SK-N-SH (cell line): ENCODE data around the gene FGGY. TPM values are rescaled to one million over a fixed set of nuclear protein-coding genes. Genes with fewer than 3 reads are reported as not detected.

Experiments used
- CTCF ChIA-PET: fragments of 300-600, 350-600 bp; formaldehyde crosslinking; extraction: SDS; loops from one replicate; lab custom pipeline; 2021; lab: Yijun Ruan, JAX
- POLR2A ChIA-PET: fragments of 350-600 bp; sonication (Branson Sonifier 250); formaldehyde crosslinking; extraction: SDS; loops from one replicate; lab custom pipeline; 2020; ENCODE audit warnings: antibody characterized with exemption, inconsistent platforms; lab: Yijun Ruan, JAX
- DNase-seq: peaks from one replicate; pipeline ENCODE4 v3.0.0; 2012
- H2AFZ ChIP-seq: fragments of 200-600 bp; sonication (generic); 2 replicates; pipeline ENCODE4 v1.8.1; 2016; ENCODE audit warnings: antibody characterized with exemption, mild to moderate bottlenecking, low read depth
- H3F3A ChIP-seq: fragments of 200-600 bp; sonication (generic); replicated peaks from 2 replicates; pipeline ENCODE3; 2016; ENCODE audit warnings: antibody characterized with exemption, mild to moderate bottlenecking; ENCODE audit not compliant: insufficient read depth
- H3K27ac ChIP-seq, 2 experiments: fragments of 200-500 bp in 1 of 2; fragments of 200-600 bp in 1 of 2; sonication (Bioruptor generic) in 1 of 2; sonication (generic), shearing (Covaris generic) in 1 of 2; 2 replicates each; pipeline versions ENCODE4 v1.5.1 to v1.6.1; 2014 to 2016; ENCODE audit warnings: low read depth in 2 of 2, inconsistent platforms in 1 of 2, low read length in 1 of 2, mild to moderate bottlenecking in 1 of 2, mixed read lengths in 1 of 2
- H3K27me3 ChIP-seq: fragments of 200-600 bp; sonication (generic), shearing (Covaris generic); 2 replicates; pipeline ENCODE4 v1.6.1; 2016; ENCODE audit warnings: mixed run types; ENCODE audit not compliant: insufficient read depth
- H3K36me3 ChIP-seq, 2 experiments: fragments of 200-500 bp in 1 of 2; fragments of 200-600 bp in 1 of 2; sonication (Bioruptor generic) in 1 of 2; sonication (generic) in 1 of 2; replicated peaks in 1 of 2; 2 replicates each; pipeline versions ENCODE3 to v1.5.1; 2014 to 2016; ENCODE audit warnings: low read length in 1 of 2, mild to moderate bottlenecking in 1 of 2; ENCODE audit not compliant: insufficient read depth in 2 of 2, control insufficient read depth in 1 of 2
- H3K4me1 ChIP-seq, 2 experiments: fragments of 200-500 bp in 1 of 2; fragments of 200-600 bp in 1 of 2; sonication (Bioruptor generic) in 1 of 2; sonication (generic), shearing (Covaris generic) in 1 of 2; 2 replicates each; pipeline versions ENCODE4 v1.5.1 to v1.6.1; 2014 to 2016; ENCODE audit warnings: low read depth in 1 of 2, low read length in 1 of 2, mixed run types in 1 of 2; ENCODE audit not compliant: insufficient read depth in 2 of 2, control insufficient read depth in 1 of 2
- H3K4me2 ChIP-seq: fragments of 200-600 bp; sonication (generic), shearing (Covaris generic); 2 replicates; pipeline ENCODE4 v1.6.1; 2017; ENCODE audit warnings: mixed run types
- H3K4me3 ChIP-seq, 2 experiments: fragments of 200-500 bp in 1 of 2; fragments of 200-600 bp in 1 of 2; sonication (Bioruptor generic) in 1 of 2; sonication (generic), shearing (Covaris generic) in 1 of 2; 2 replicates each; pipeline versions ENCODE4 v1.5.1 to v1.8.1; 2014 to 2016; ENCODE audit warnings: low read depth in 2 of 2, inconsistent platforms in 1 of 2, low read length in 1 of 2, mild to moderate bottlenecking in 1 of 2, mixed read lengths in 1 of 2, moderate library complexity in 1 of 2
- H3K79me2 ChIP-seq: fragments of 200-600 bp; sonication (generic); 2 replicates; pipeline ENCODE4 v1.8.1; 2017; ENCODE audit warnings: mild to moderate bottlenecking; ENCODE audit not compliant: insufficient read depth
- H3K9ac ChIP-seq: fragments of 200-600 bp; sonication (generic); 2 replicates; pipeline ENCODE4 v1.6.1; 2017; ENCODE audit warnings: mixed run types
- H3K9me2 ChIP-seq: fragments of 200-600 bp; sonication (generic); 2 replicates; pipeline ENCODE4 v1.6.1; 2017; ENCODE audit warnings: mixed run types
- H3K9me3 ChIP-seq: fragments of 200-600 bp; sonication (generic); 2 replicates; pipeline ENCODE4 v1.6.1; 2017; ENCODE audit warnings: mixed run types, mild to moderate bottlenecking, moderate library complexity
- H4K20me1 ChIP-seq: fragments of 200-600 bp; sonication (generic); 2 replicates; pipeline ENCODE4 v1.6.1; 2017; ENCODE audit warnings: mild to moderate bottlenecking, mixed run types; ENCODE audit not compliant: insufficient read depth
- CHD2 ChIP-seq: fragments of 150-350 bp; IDR thresholded peaks from 2 replicates; pipeline ENCODE4 v1.6.1; 2018; ENCODE audit warnings: low read length; ENCODE audit not compliant: partially characterized antibody
- CTCF ChIP-seq: fragments of 200-600 bp; sonication (generic); IDR thresholded peaks from 2 replicates; pipeline ENCODE4 v1.6.1; 2017; ENCODE audit warnings: antibody characterized with exemption, mild to moderate bottlenecking, moderate library complexity
- EP300 ChIP-seq, 2 experiments: IDR thresholded peaks; 2 replicates each; pipeline versions ENCODE4 v1.4.0 to v1.6.1; 2012; ENCODE audit warnings: borderline replicate concordance in 1 of 2, low read depth in 1 of 2, low read length in 1 of 2
- FOSL2 ChIP-seq: IDR thresholded peaks from 2 replicates; pipeline ENCODE4 v1.4.0; 2012; ENCODE audit warnings: low read depth, mild to moderate bottlenecking, moderate library complexity, borderline replicate concordance
- FOXM1 ChIP-seq: IDR thresholded peaks from 2 replicates; pipeline ENCODE4 v1.4.0; 2012; ENCODE audit warnings: low read depth, mild to moderate bottlenecking
- GATA2 ChIP-seq: sonication (generic); formaldehyde crosslinking; IDR thresholded peaks from 2 replicates; pipeline ENCODE4 v1.5.0; 2020; ENCODE audit warnings: mild to moderate bottlenecking, missing genetic modification reagents
- MEF2A ChIP-seq: IDR thresholded peaks from 2 replicates; pipeline ENCODE4 v1.4.0; 2012; ENCODE audit warnings: low read depth, borderline replicate concordance
- MXI1 ChIP-seq: IDR thresholded peaks from 2 replicates; pipeline ENCODE4 v1.6.1; 2012; ENCODE audit warnings: mild to moderate bottlenecking, low read depth, low read length, improper control_type of control experiment
- NFIC ChIP-seq: IDR thresholded peaks from 2 replicates; pipeline ENCODE4 v1.4.0; 2012; ENCODE audit warnings: borderline replicate concordance
- POLR2AphosphoS5 ChIP-seq: IDR thresholded peaks from 2 replicates; pipeline ENCODE4 v1.6.1; 2012; ENCODE audit warnings: low read depth, low read length
- RAD21 ChIP-seq: IDR thresholded peaks from 2 replicates; pipeline ENCODE4 v1.6.1; 2012; ENCODE audit warnings: mild to moderate bottlenecking, low read length
- RFX5 ChIP-seq: IDR thresholded peaks from 2 replicates; pipeline ENCODE4 v1.6.1; 2012; ENCODE audit warnings: mild to moderate bottlenecking, improper control_type of control experiment, low read length
- TAF1 ChIP-seq: IDR thresholded peaks from 2 replicates; pipeline ENCODE4 v1.6.1; 2012; ENCODE audit warnings: low read depth, mild to moderate bottlenecking, low read length, moderate library complexity, borderline replicate concordance
- TCF12 ChIP-seq: IDR thresholded peaks from 2 replicates; pipeline ENCODE4 v1.4.0; 2012
- TEAD4 ChIP-seq: IDR thresholded peaks from 2 replicates; pipeline ENCODE4 v1.4.0; 2012; ENCODE audit warnings: mild to moderate bottlenecking, borderline replicate concordance; ENCODE audit not compliant: insufficient read depth
- WGBS: methylation state at CpG from one replicate; pipeline ENCODE4 v1.1.6; 2017; ENCODE audit warnings: low lambda C conversion rate; 5-methylcytosine and 5-hydroxymethylcytosine counted together
- polyA plus RNA-seq, 3 experiments: library from polyadenylated mRNA; depleted of rRNA; stranded (reverse); fragments of >200 nt; gene quantifications; 2 replicates each; pipeline ENCODE4 v1.2.3, GENCODE V29; 2012
- TF ChIP-seq, protein P1 (sequence below): IDR thresholded peaks from 2 replicates; pipeline ENCODE4 v1.4.0; 2012; ENCODE audit warnings: low read depth
- TF ChIP-seq, protein P2 (sequence below): IDR thresholded peaks from 2 replicates; pipeline ENCODE4 v1.4.0; 2012; ENCODE audit warnings: low read depth, borderline replicate concordance
- TF ChIP-seq, protein P3 (sequence below): IDR thresholded peaks from 2 replicates; pipeline ENCODE4 v1.4.0; 2012; ENCODE audit warnings: low read depth, borderline replicate concordance
- TF ChIP-seq, protein P4 (sequence below): IDR thresholded peaks from 2 replicates; pipeline ENCODE4 v1.6.1; 2012; ENCODE audit warnings: mild to moderate bottlenecking, low read depth, low read length, moderate library complexity

FGGY gene
- polyA plus RNA-seq, 1 of the 3 experiments (the other 2 are of a cell fraction): 10.3 TPM

DNA sequence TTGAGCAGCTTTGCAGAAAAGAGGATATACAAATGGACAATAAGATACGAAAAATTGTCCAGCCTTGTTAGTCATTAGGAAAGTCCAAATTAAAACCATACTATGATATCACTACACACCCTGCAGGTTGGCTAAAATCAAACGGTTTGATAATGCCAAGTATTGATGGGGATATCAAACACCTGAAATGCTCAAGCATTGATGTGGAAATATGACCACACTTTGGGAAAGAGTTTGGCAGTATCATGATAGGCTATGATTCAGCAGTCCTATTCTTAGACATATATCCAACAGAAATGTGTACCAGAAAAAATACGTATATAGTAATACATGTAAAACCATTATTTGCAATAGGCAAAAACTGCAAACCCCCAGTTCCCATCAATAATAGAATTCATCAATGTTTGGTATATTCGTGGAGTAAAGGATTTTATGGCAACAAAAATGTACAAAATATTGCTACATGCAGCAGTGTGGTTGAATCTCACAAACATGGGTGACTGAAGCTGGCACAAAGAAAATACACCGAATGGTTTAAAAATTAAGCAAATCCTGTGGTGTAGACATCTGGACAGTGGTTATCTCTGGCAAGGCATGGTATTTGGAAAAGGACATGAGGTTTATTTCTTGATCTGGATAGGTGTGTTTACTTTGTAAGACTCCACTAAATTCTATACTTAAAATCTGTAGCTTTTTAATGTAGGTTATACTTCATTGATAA is 243.2 kb downstream of the FGGY start:
- Histone ChIP-seq H3F3A (no peaks in the 10 kb centered on the region), H3K79me2 (no peaks in the 10 kb centered on the region), H4K20me1 (no peaks in the 10 kb centered on the region), H3K9ac (no peak overlapping the region), H3K27me3 (no peaks in the 10 kb centered on the region), H2AFZ (no peak overlapping the region), H3K9me3 (no peaks in the 10 kb centered on the region), H3K4me2 (no peak overlapping the region), H3K9me2 (no peaks in the 10 kb centered on the region), H3K4me3 (no peak overlapping the region), H3K27ac (no peak overlapping the region), H3K4me1 (no peaks in the 10 kb centered on the region), H3K36me3 (no peaks in the 10 kb centered on the region)
- ChIA-PET CTCF (no interaction called here), POLR2A (no interaction called here)
- WGBS: 82% methylated on average over 5 of the region's 5 CpGs
- TF ChIP-seq RFX5: no peak
- TF ChIP-seq FOSL2: no peak
- TF ChIP-seq, protein P1, sequence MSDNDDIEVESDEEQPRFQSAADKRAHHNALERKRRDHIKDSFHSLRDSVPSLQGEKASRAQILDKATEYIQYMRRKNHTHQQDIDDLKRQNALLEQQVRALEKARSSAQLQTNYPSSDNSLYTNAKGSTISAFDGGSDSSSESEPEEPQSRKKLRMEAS: no peak
- no peak for TF ChIP-seq NFIC
- TF ChIP-seq, protein P2, sequence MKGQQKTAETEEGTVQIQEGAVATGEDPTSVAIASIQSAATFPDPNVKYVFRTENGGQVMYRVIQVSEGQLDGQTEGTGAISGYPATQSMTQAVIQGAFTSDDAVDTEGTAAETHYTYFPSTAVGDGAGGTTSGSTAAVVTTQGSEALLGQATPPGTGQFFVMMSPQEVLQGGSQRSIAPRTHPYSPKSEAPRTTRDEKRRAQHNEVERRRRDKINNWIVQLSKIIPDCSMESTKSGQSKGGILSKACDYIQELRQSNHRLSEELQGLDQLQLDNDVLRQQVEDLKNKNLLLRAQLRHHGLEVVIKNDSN: no peak
- TF ChIP-seq MEF2A: no peak
- TF ChIP-seq TCF12: no peak
- no peak for TF ChIP-seq POLR2AphosphoS5
- no peak for TF ChIP-seq MXI1
- TF ChIP-seq, protein P3, sequence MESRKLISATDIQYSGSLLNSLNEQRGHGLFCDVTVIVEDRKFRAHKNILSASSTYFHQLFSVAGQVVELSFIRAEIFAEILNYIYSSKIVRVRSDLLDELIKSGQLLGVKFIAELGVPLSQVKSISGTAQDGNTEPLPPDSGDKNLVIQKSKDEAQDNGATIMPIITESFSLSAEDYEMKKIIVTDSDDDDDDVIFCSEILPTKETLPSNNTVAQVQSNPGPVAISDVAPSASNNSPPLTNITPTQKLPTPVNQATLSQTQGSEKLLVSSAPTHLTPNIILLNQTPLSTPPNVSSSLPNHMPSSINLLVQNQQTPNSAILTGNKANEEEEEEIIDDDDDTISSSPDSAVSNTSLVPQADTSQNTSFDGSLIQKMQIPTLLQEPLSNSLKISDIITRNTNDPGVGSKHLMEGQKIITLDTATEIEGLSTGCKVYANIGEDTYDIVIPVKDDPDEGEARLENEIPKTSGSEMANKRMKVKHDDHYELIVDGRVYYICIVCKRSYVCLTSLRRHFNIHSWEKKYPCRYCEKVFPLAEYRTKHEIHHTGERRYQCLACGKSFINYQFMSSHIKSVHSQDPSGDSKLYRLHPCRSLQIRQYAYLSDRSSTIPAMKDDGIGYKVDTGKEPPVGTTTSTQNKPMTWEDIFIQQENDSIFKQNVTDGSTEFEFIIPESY: no peak
- no peak for TF ChIP-seq RAD21
- TF ChIP-seq, protein P4, sequence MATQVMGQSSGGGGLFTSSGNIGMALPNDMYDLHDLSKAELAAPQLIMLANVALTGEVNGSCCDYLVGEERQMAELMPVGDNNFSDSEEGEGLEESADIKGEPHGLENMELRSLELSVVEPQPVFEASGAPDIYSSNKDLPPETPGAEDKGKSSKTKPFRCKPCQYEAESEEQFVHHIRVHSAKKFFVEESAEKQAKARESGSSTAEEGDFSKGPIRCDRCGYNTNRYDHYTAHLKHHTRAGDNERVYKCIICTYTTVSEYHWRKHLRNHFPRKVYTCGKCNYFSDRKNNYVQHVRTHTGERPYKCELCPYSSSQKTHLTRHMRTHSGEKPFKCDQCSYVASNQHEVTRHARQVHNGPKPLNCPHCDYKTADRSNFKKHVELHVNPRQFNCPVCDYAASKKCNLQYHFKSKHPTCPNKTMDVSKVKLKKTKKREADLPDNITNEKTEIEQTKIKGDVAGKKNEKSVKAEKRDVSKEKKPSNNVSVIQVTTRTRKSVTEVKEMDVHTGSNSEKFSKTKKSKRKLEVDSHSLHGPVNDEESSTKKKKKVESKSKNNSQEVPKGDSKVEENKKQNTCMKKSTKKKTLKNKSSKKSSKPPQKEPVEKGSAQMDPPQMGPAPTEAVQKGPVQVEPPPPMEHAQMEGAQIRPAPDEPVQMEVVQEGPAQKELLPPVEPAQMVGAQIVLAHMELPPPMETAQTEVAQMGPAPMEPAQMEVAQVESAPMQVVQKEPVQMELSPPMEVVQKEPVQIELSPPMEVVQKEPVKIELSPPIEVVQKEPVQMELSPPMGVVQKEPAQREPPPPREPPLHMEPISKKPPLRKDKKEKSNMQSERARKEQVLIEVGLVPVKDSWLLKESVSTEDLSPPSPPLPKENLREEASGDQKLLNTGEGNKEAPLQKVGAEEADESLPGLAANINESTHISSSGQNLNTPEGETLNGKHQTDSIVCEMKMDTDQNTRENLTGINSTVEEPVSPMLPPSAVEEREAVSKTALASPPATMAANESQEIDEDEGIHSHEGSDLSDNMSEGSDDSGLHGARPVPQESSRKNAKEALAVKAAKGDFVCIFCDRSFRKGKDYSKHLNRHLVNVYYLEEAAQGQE: no peak
- TF ChIP-seq EP300 (IDR thresholded peaks at IDR 0.05; ENCODE audit: borderline replicate concordance in 1 of 2, low read depth in 1 of 2, low read length in 1 of 2): no peak
- TF ChIP-seq CTCF: no peak
- TF ChIP-seq TAF1: no peak
- no peak for TF ChIP-seq CHD2
- no peak for TF ChIP-seq GATA2 (CRISPR knock-in tag)
- no peak for TF ChIP-seq TEAD4
- TF ChIP-seq FOXM1: no peak
- DNase-seq: no peak
